Hepatocyte (in vitro differentiated cells): Measurements from ENCODE around the gene DCC. TPM values are rescaled to one million over a fixed set of nuclear protein-coding genes. Genes with fewer than 3 reads are reported as not detected.

ENCODE experiments used
- DNase-seq: peaks from one replicate; pipeline ENCODE4 v3.0.0-alpha.2; 2016; ENCODE audit warnings: low spot score
- H2AFZ ChIP-seq: fragments of 200-600 bp; sonication (generic); 2 replicates; pipeline ENCODE4 v1.6.0; 2016; ENCODE audit warnings: antibody characterized with exemption, mild to moderate bottlenecking
- H3K27ac ChIP-seq: fragments of 200-600 bp; sonication (generic); 2 replicates; pipeline ENCODE4 v1.5.1; 2016; ENCODE audit warnings: mild to moderate bottlenecking
- H3K27me3 ChIP-seq: fragments of 200-600 bp; sonication (generic); 2 replicates; pipeline ENCODE4 v1.6.1; 2016
- H3K36me3 ChIP-seq: fragments of 200-600 bp; sonication (generic); replicated peaks from 2 replicates; pipeline ENCODE4 v1.5.1; 2016; ENCODE audit warnings: low read depth; ENCODE audit not compliant: insufficient read depth
- H3K4me1 ChIP-seq: fragments of 200-600 bp; sonication (generic); 2 replicates; pipeline ENCODE4 v1.5.1; 2016; ENCODE audit warnings: mild to moderate bottlenecking, moderate library complexity; ENCODE audit not compliant: insufficient read depth
- H3K4me2 ChIP-seq: fragments of 200-600 bp; sonication (generic); 2 replicates; pipeline ENCODE4 v1.6.0; 2016
- H3K4me3 ChIP-seq: fragments of 200-600 bp; sonication (generic); 2 replicates; pipeline ENCODE4 v1.5.1; 2016; ENCODE audit warnings: mild to moderate bottlenecking
- H3K79me2 ChIP-seq: fragments of 200-600 bp; sonication (generic); 2 replicates; pipeline ENCODE4 v1.6.0; 2017; ENCODE audit warnings: mild to moderate bottlenecking
- H3K9me2 ChIP-seq: fragments of 200-600 bp; sonication (generic); replicated peaks from 2 replicates; pipeline ENCODE4 v1.6.0; 2017; ENCODE audit warnings: mild to moderate bottlenecking; ENCODE audit not compliant: insufficient read depth
- H3K9me3 ChIP-seq: fragments of 200-600 bp; sonication (generic); 2 replicates; pipeline ENCODE4 v1.5.1; 2016; ENCODE audit warnings: low read depth, mild to moderate bottlenecking
- H4K20me1 ChIP-seq: fragments of 200-600 bp; sonication (generic); 2 replicates; pipeline ENCODE4 v1.6.0; 2016; ENCODE audit warnings: mild to moderate bottlenecking; ENCODE audit not compliant: insufficient read depth, poor library complexity, severe bottlenecking
- EZH2 ChIP-seq: fragments of 200-600 bp; sonication (generic); IDR thresholded peaks from 2 replicates; pipeline ENCODE4 v1.6.1; 2016; ENCODE audit warnings: antibody characterized with exemption, mild to moderate bottlenecking, borderline replicate concordance
- EZH2phosphoT487 ChIP-seq: fragments of 200-600 bp; sonication (generic); IDR thresholded peaks from one replicate; pipeline ENCODE4 v1.6.1; 2018; ENCODE audit warnings: antibody characterized with exemption, mild to moderate bottlenecking, low read depth, moderate library complexity; ENCODE audit not compliant: unreplicated experiment, severe bottlenecking
- WGBS: methylation state at CpG from one replicate; pipeline ENCODE4 v1.1.6; 2016; ENCODE audit warnings: low lambda C conversion rate; ENCODE audit errors: missing lambda C conversion rate; 5-methylcytosine and 5-hydroxymethylcytosine counted together
- polyA plus RNA-seq: library from polyadenylated mRNA; unstranded; fragments of >200 nt; fragmentation: Nextera tagmentation; extraction: Ambion mirVana; gene quantifications from 2 replicates; pipeline ENCODE4 v1.2.1, GENCODE V29; 2016
- total RNA-seq: library from RNA; depleted of rRNA; stranded (reverse); fragments of >200 nt; gene quantifications from 2 replicates; pipeline ENCODE4 v1.2.3, GENCODE V29; 2014
- TF ChIP-seq, protein P1 (sequence below): fragments of 200-600 bp; sonication (generic); IDR thresholded peaks from 2 replicates; pipeline ENCODE4 v1.5.1; 2016; ENCODE audit warnings: antibody characterized with exemption, mild to moderate bottlenecking; ENCODE audit not compliant: poor library complexity

Gene DCC
- total and polyA plus RNA-seq, 2 experiments from 2014 or later, result 1.0 to 3.5 TPM

DNA sequence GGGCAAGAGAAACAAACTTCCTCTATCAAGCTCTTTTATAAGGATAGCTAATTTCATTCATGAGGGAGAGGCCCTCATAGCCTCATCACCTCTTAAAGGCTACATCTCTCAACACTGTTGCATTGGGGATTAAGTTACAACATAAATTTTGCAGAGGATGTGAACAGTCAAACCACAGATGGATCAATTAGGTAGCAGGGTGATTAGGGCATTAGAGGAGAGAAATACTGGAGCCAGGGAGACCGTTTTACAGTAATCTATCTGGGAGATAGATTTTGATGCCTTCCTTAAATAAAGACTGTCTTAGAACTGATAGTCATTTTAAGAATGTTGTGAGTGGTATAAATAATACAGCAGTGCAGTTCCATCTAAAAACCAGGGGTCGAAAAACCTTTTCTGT lies 258.9 kb downstream of the DCC start:
- no peaks in the 10 kb centered on the region for H4K20me1 ChIP-seq
- no peaks in the 10 kb centered on the region for H3K9me2 ChIP-seq
- no peak overlapping the region for H2AFZ ChIP-seq
- no peak overlapping the region for H3K27ac ChIP-seq
- H3K4me3 ChIP-seq, result no peak overlapping the region
- TF ChIP-seq EZH2 (no peak), EZH2phosphoT487 (no peak)
- TF ChIP-seq, protein P1, sequence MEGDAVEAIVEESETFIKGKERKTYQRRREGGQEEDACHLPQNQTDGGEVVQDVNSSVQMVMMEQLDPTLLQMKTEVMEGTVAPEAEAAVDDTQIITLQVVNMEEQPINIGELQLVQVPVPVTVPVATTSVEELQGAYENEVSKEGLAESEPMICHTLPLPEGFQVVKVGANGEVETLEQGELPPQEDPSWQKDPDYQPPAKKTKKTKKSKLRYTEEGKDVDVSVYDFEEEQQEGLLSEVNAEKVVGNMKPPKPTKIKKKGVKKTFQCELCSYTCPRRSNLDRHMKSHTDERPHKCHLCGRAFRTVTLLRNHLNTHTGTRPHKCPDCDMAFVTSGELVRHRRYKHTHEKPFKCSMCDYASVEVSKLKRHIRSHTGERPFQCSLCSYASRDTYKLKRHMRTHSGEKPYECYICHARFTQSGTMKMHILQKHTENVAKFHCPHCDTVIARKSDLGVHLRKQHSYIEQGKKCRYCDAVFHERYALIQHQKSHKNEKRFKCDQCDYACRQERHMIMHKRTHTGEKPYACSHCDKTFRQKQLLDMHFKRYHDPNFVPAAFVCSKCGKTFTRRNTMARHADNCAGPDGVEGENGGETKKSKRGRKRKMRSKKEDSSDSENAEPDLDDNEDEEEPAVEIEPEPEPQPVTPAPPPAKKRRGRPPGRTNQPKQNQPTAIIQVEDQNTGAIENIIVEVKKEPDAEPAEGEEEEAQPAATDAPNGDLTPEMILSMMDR, result no peak
- H3K79me2 ChIP-seq, result no peaks in the 10 kb centered on the region
- no peak overlapping the region for H3K4me2 ChIP-seq
- H3K36me3 ChIP-seq, result no peaks in the 10 kb centered on the region
- H3K4me1 ChIP-seq, result no peaks in the 10 kb centered on the region
- H3K9me3 ChIP-seq, result no peaks in the 10 kb centered on the region
- no peak for DNase-seq
- H3K27me3 ChIP-seq, result no peaks in the 10 kb centered on the region
- WGBS, result 66% methylated on average over 2 of the region's 2 CpGs

DNA sequence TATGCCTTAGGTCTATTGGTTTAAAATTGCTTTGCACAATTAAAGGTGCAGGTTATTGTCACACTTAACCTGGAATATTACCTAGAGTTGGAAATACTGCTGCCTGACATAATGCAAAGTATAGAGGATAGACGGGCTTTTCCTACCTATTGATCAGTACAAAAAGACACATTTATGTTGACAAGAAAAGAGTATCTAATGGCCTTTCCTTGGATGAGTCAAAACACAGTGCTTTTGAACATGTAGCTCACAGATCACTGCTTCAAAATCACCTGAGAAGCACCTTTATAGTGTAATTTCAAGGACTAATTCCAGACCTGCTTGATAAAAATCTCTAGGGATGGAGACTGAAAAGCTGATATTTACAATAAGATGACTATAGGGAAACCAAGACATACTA lies 262.8 kb downstream of the DCC start:
- no peaks in the 10 kb centered on the region for H3K9me2 ChIP-seq
- no peaks in the 10 kb centered on the region for H4K20me1 ChIP-seq
- H2AFZ ChIP-seq, result no peak overlapping the region
- no peaks in the 10 kb centered on the region for H3K4me1 ChIP-seq
- H3K79me2 ChIP-seq, result no peaks in the 10 kb centered on the region
- no peak for DNase-seq
- no peaks in the 10 kb centered on the region for H3K36me3 ChIP-seq
- H3K27ac ChIP-seq, result no peak overlapping the region
- WGBS, result 97% methylated on average over 1 of the region's 1 CpG
- H3K4me2 ChIP-seq, result no peak overlapping the region
- H3K4me3 ChIP-seq, result no peak overlapping the region
- no peaks in the 10 kb centered on the region for H3K9me3 ChIP-seq
- TF ChIP-seq EZH2phosphoT487 (no peak), EZH2 (no peak)
- TF ChIP-seq, protein P1, result no peak
- H3K27me3 ChIP-seq, result no peaks in the 10 kb centered on the region

DNA sequence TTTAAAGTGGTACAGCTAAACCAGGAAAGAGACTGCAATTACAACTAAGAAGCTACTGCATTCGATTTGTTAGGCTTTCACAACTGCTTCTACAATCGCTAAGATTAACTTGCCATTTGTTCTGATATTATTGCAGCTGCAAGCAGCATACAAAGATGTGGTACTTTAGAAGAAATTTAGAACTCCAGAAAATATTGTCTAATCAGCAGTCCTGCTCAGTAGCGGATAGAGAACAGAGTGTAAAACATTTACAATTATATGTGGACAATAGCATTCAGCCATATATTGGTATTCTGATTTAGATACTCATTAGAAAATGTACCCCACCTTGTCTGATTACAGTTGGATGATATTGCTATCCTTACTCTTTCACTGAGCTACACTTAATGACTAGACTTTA lies 265.3 kb downstream of the DCC start:
- no peak for DNase-seq
- Histone ChIP-seq H3K27me3 (no peaks in the 10 kb centered on the region), H3K36me3 (no peaks in the 10 kb centered on the region), H3K9me3 (no peaks in the 10 kb centered on the region), H4K20me1 (no peaks in the 10 kb centered on the region), H2AFZ (no peak overlapping the region), H3K27ac (no peak overlapping the region), H3K4me1 (no peaks in the 10 kb centered on the region), H3K79me2 (no peaks in the 10 kb centered on the region), H3K4me3 (no peak overlapping the region), H3K4me2 (no peak overlapping the region), H3K9me2 (no peaks in the 10 kb centered on the region)
- 82% methylated on average over 3 of the region's 3 CpGs for WGBS
- TF ChIP-seq EZH2 (no peak), EZH2phosphoT487 (no peak)
- TF ChIP-seq, protein P1, result no peak

DNA sequence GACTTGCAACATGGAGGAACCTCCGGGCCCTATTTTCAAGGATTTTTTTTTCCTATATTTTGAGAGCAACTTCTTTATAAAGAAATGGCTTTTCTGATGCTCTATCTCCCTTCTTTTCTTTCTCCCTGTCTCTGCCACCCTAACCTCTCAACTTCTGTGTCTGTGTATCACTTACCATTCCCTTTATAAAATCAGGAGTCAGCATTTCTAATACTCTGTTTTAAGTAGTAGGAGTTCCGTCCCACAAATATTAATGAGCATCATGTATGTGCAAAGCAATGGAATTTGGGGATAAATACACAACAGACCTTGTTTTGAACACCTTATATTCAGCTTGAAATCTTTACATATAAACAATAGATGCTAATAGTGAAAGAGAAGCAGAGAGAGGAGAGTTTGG lies 268.0 kb downstream of the DCC start:
- H3K36me3 ChIP-seq, result no peaks in the 10 kb centered on the region
- WGBS, result 92% methylated on average over 2 of the region's 2 CpGs
- H3K27me3 ChIP-seq, result no peaks in the 10 kb centered on the region
- no peak for DNase-seq
- H3K27ac ChIP-seq, result no peak overlapping the region
- H3K4me3 ChIP-seq, result no peak overlapping the region
- H3K4me1 ChIP-seq, result no peaks in the 10 kb centered on the region
- no peaks in the 10 kb centered on the region for H4K20me1 ChIP-seq
- H3K9me2 ChIP-seq, result no peaks in the 10 kb centered on the region
- no peaks in the 10 kb centered on the region for H3K79me2 ChIP-seq
- no peak overlapping the region for H3K4me2 ChIP-seq
- no peak for TF ChIP-seq EZH2phosphoT487
- TF ChIP-seq, protein P1, result no peak
- TF ChIP-seq EZH2, result no peak
- no peaks in the 10 kb centered on the region for H3K9me3 ChIP-seq
- H2AFZ ChIP-seq, result no peak overlapping the region
